Activated CD8-positive, alpha-beta T cell treated with anti-CD3 and anti-CD28 coated beads, Interleukin-2, amount 10 ng/mL, durations not matched to agents 7 days and 5 days (primary cell): ENCODE data around the gene DCBLD2. TPM values are rescaled to one million over a fixed set of nuclear protein-coding genes. Genes with fewer than 3 reads are reported as not detected.

ENCODE experiments used
- ATAC-seq: fragments of 150-1000 bp; cut with Tn5 transposase; one replicate; pipeline ENCODE4 v1.10.0; 2021; ENCODE audit warnings: moderate library complexity
- CTCF ChIA-PET: fragments of 350-600 bp; sonication (Branson Sonifier 250); formaldehyde crosslinking; loops from one replicate; lab custom pipeline; 2021; ENCODE audit warnings: antibody characterized with exemption; lab: Charles Lee
- POLR2A ChIA-PET: fragments of 350-600 bp; sonication (Branson Sonifier 250); formaldehyde crosslinking; loops from one replicate; lab custom pipeline; 2021; ENCODE audit warnings: antibody characterized with exemption; lab: Charles Lee
- DNase-seq: peaks from one replicate; pipeline ENCODE4 v3.0.0-alpha.2; 2020
- H3K27ac Mint-ChIP-seq: one replicate; pipeline ENCODE4 v1.8.0; 2021; ENCODE audit warnings: mild to moderate bottlenecking, mixed read lengths
- H3K27me3 Mint-ChIP-seq: one replicate; pipeline ENCODE4 v1.8.0; 2021; ENCODE audit warnings: low read depth, mixed read lengths
- H3K36me3 Mint-ChIP-seq: one replicate; pipeline ENCODE4 v1.8.0; 2021; ENCODE audit warnings: low read depth, mixed read lengths
- H3K4me1 Mint-ChIP-seq: one replicate; pipeline ENCODE4 v1.8.0; 2021; ENCODE audit warnings: low read depth, mixed read lengths
- H3K4me3 Mint-ChIP-seq: one replicate; pipeline ENCODE4 v1.8.0; 2021; ENCODE audit warnings: mild to moderate bottlenecking, mixed read lengths
- H3K9me3 Mint-ChIP-seq: one replicate; pipeline ENCODE4 v1.8.0; 2022; ENCODE audit warnings: mixed read lengths; ENCODE audit not compliant: insufficient read depth
- total RNA-seq, 2 experiments: library from RNA; stranded (reverse); gene quantifications; one replicate each; pipeline ENCODE4 v1.2.3, GENCODE V29; 2021

Gene DCBLD2
- total RNA-seq, 2 experiments from 2014 or later: 1.2 to 1.3 TPM

- DNase-seq (no peak), ATAC-seq (no peak)
- H3K27me3 Mint-ChIP-seq: no peaks in the 10 kb centered on the region
- no peaks in the 10 kb centered on the region for H3K4me1 Mint-ChIP-seq
- ChIA-PET POLR2A (no interaction called here), CTCF (interaction anchor here (2.5 kb wide), 1 partner anchor 9 kb away, joined by 13 read pairs; no protein-coding TSS in a partner anchor)
- no peaks in the 10 kb centered on the region for H3K36me3 Mint-ChIP-seq
- no peak overlapping the region for H3K4me3 Mint-ChIP-seq
- no peaks in the 10 kb centered on the region for H3K9me3 Mint-ChIP-seq
- no peak overlapping the region for H3K27ac Mint-ChIP-seq
Observed at GRCh38 chr3:98826126-98826525, 75.4 kb downstream of the DCBLD2 start.

DNA sequence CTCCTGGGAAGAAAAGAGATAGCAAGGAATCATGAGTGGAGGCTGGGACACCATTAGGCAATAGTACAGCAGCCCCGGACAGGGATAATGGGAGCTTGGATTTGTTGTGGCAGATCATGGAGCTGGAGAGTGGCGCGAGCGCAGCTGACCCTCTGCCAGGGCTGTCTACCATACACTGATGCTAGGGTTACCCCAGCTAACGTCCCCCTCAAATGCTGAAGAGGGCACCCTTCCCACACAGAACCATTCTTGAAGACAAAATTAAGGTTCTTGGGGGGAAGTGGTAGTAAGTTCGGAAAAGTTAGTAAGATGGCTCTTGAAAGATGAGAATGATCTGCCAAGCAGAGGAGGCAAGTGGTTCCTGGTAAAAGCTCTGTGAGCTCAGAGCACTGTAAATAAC is 77.2 kb downstream of the DCBLD2 start:
- H3K36me3 Mint-ChIP-seq: no peaks in the 10 kb centered on the region
- H3K27me3 Mint-ChIP-seq: no peaks in the 10 kb centered on the region
- no peaks in the 10 kb centered on the region for H3K9me3 Mint-ChIP-seq
- POLR2A ChIA-PET: no interaction called here
- H3K4me3 Mint-ChIP-seq: no peak overlapping the region
- CTCF ChIA-PET: no interaction called here
- ATAC-seq: no peak
- H3K4me1 Mint-ChIP-seq: no peaks in the 10 kb centered on the region
- DNase-seq: no peak
- no peak overlapping the region for H3K27ac Mint-ChIP-seq

- POLR2A ChIA-PET: no interaction called here
- CTCF ChIA-PET: no interaction called here
- Mint-ChIP-seq H3K27ac (no peak overlapping the region), H3K36me3 (no peaks in the 10 kb centered on the region), H3K4me3 (no peak overlapping the region), H3K27me3 (no peaks in the 10 kb centered on the region), H3K4me1 (no peaks in the 10 kb centered on the region), H3K9me3 (no peaks in the 10 kb centered on the region)
- ATAC-seq (no peak), DNase-seq (no peak)
Observed at GRCh38 chr3:98823791-98824190, 77.7 kb downstream of the DCBLD2 start.

DNA sequence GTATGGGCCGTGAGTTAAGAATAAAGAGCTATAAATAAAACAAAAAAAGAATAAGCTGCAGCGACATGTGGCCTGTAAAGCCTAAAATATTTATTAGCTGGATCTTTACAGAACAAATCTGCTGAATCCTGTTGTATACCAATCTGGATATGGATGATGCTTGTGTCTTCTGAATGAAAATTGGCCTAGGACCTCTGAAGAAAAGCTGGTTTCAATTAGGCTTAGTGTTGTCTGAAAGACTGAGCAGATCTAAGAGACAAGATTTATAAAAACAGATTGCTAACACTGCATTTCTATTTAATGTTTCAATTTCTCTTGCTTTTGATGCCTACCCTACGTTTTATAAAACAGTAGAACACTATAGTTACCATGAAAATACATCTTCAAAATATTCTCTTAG is 80.4 kb downstream of the DCBLD2 start:
- Mint-ChIP-seq H3K27ac (no peak overlapping the region), H3K27me3 (no peaks in the 10 kb centered on the region), H3K36me3 (no peaks in the 10 kb centered on the region), H3K4me3 (no peak overlapping the region), H3K4me1 (no peaks in the 10 kb centered on the region), H3K9me3 (no peaks in the 10 kb centered on the region)
- DNase-seq: no peak
- ATAC-seq: no peak
- POLR2A ChIA-PET: no interaction called here
- CTCF ChIA-PET: no interaction called here

GRCh38 chr3:98817547-98818041 is 83.9 kb downstream of the DCBLD2 start:
- Mint-ChIP-seq H3K4me1 (no peaks in the 10 kb centered on the region), H3K36me3 (no peaks in the 10 kb centered on the region), H3K4me3 (no peak overlapping the region), H3K27me3 (no peaks in the 10 kb centered on the region), H3K27ac (no peak overlapping the region), H3K9me3 (no peaks in the 10 kb centered on the region)
- POLR2A ChIA-PET: no interaction called here
- DNase-seq: no peak
- peak; percentile 57 for ATAC-seq
- CTCF ChIA-PET: interaction anchor here (0.6 to 6.3 kb wide), 16 partner anchors 9 to 937 kb away, joined by 3 to 78 read pairs (median 4); partner anchors contain the start of gene DCBLD2

DNA sequence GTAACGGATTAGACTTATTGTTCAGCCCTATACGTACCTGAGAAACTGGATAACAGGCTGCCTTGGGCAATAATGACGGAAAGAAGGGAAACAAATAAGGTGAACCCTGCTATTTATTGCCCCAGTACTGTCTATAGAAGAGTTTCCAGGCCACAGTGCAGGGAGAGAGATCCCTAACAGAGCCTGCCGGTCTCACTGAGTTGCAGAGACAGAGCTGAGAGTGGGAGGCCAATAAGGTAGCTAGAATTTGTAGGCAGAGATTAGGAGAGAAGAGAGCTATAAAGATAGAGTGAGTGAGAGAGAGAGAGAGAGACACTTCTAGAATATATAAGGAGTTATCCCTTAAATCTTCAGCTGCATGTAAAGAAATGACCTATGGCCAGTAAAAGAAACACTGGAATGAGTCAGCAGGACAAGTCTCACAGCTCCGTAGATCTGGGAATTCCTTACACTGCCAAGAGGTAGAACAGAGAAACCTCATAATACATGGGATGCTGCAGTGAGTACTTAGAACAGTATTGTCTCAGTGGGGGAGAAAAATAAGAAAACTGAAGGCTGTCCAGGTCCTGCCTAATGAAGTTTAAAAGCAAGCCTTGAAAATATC is 86.6 kb downstream of the DCBLD2 start:
- H3K4me1 Mint-ChIP-seq: no peaks in the 10 kb centered on the region
- H3K27me3 Mint-ChIP-seq: no peaks in the 10 kb centered on the region
- no peak overlapping the region for H3K27ac Mint-ChIP-seq
- H3K4me3 Mint-ChIP-seq: no peak overlapping the region
- ATAC-seq (no peak), DNase-seq (no peak)
- ChIA-PET POLR2A (no interaction called here), CTCF (interaction anchor here (0.6 to 6.3 kb wide), 6 partner anchors 59 to 361 kb away, joined by 3 to 78 read pairs (median 3); no protein-coding TSS in a partner anchor)
- H3K9me3 Mint-ChIP-seq: no peaks in the 10 kb centered on the region
- no peaks in the 10 kb centered on the region for H3K36me3 Mint-ChIP-seq

- Mint-ChIP-seq H3K4me1 (no peaks in the 10 kb centered on the region), H3K9me3 (no peaks in the 10 kb centered on the region), H3K36me3 (no peaks in the 10 kb centered on the region), H3K4me3 (no peak overlapping the region), H3K27ac (no peak overlapping the region), H3K27me3 (no peaks in the 10 kb centered on the region)
- ATAC-seq: no peak
- ChIA-PET POLR2A (no interaction called here), CTCF (interaction anchor here (1.1 to 6.3 kb wide), 7 partner anchors 206 to 787 kb away, joined by 3 to 78 read pairs (median 7); no protein-coding TSS in a partner anchor)
- DNase-seq: no peak
Observed at GRCh38 chr3:98812851-98813374, 88.6 kb downstream of the DCBLD2 start.

GRCh38 chr3:98811048-98811447 is 90.4 kb downstream of the DCBLD2 start:
- CTCF ChIA-PET: interaction anchor here (1.6 to 2.2 kb wide), 2 partner anchors 209 to 772 kb away, joined by 3 to 13 read pairs; no protein-coding TSS in a partner anchor
- no peak overlapping the region for H3K27ac Mint-ChIP-seq

DNA sequence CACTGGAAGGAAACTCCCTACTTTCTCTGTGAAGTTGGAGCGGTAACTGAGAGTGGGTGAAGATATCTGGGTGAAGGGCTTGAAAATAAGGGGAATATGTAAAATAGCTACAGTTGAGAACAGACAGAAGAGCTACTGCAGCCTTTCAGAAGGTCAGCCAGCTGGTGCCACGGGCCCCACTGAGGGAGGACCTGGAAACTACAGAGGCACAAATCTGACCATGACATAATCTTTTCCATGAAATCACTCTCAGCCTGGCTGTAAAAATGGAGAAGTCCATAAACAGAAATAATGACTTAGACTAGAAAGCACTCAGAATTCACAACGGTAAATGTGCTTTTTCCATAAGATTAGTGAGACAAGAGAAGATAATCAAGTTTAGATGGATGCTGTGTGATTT is 91.9 kb downstream of the DCBLD2 start:
- CTCF ChIA-PET: no interaction called here
- POLR2A ChIA-PET: no interaction called here
- no peak overlapping the region for H3K27ac Mint-ChIP-seq
- no peaks in the 10 kb centered on the region for H3K27me3 Mint-ChIP-seq
- ATAC-seq (no peak), DNase-seq (no peak)
- no peaks in the 10 kb centered on the region for H3K4me1 Mint-ChIP-seq
- H3K4me3 Mint-ChIP-seq: no peak overlapping the region
- H3K9me3 Mint-ChIP-seq: no peaks in the 10 kb centered on the region
- H3K36me3 Mint-ChIP-seq: no peaks in the 10 kb centered on the region

More at GRCh38 chr3:98811048-98811447, 90.4 kb downstream of the DCBLD2 start:
- POLR2A ChIA-PET: no interaction called here
- ATAC-seq: no peak
- Mint-ChIP-seq H3K4me1 (no peaks in the 10 kb centered on the region), H3K36me3 (no peaks in the 10 kb centered on the region), H3K27me3 (no peaks in the 10 kb centered on the region), H3K4me3 (no peak overlapping the region), H3K9me3 (no peaks in the 10 kb centered on the region)
- no peak for DNase-seq

- H3K4me3 Mint-ChIP-seq: no peak overlapping the region
- POLR2A ChIA-PET: no interaction called here
- no peaks in the 10 kb centered on the region for H3K4me1 Mint-ChIP-seq
- H3K36me3 Mint-ChIP-seq: no peaks in the 10 kb centered on the region
- no peak for ATAC-seq
- H3K9me3 Mint-ChIP-seq: no peaks in the 10 kb centered on the region
- DNase-seq: no peak
- CTCF ChIA-PET: no interaction called here
- H3K27me3 Mint-ChIP-seq: no peaks in the 10 kb centered on the region
- H3K27ac Mint-ChIP-seq: no peak overlapping the region
Observed at GRCh38 chr3:98808071-98808470, 93.4 kb downstream of the DCBLD2 start.

- no peaks in the 10 kb centered on the region for H3K9me3 Mint-ChIP-seq
- no peaks in the 10 kb centered on the region for H3K4me1 Mint-ChIP-seq
- ChIA-PET CTCF (no interaction called here), POLR2A (no interaction called here)
- H3K4me3 Mint-ChIP-seq: no peak overlapping the region
- DNase-seq: no peak
- no peaks in the 10 kb centered on the region for H3K36me3 Mint-ChIP-seq
- ATAC-seq: no peak
- no peaks in the 10 kb centered on the region for H3K27me3 Mint-ChIP-seq
- no peak overlapping the region for H3K27ac Mint-ChIP-seq
Observed at GRCh38 chr3:98807561-98807960, 93.9 kb downstream of the DCBLD2 start.

GRCh38 chr3:98807011-98807410 is 94.5 kb downstream of the DCBLD2 start:
- Mint-ChIP-seq H3K4me1 (no peaks in the 10 kb centered on the region), H3K27ac (no peak overlapping the region), H3K36me3 (no peaks in the 10 kb centered on the region), H3K27me3 (no peaks in the 10 kb centered on the region), H3K4me3 (no peak overlapping the region), H3K9me3 (no peaks in the 10 kb centered on the region)
- ATAC-seq: no peak
- ChIA-PET POLR2A (no interaction called here), CTCF (interaction anchor here (1.7 kb wide), 1 partner anchor 10 kb away, joined by 6 read pairs; no protein-coding TSS in a partner anchor)
- DNase-seq: no peak
